Mammary epithelial cell (primary cell): ENCODE data around the gene TICAM1.

ENCODE experiments used
- EZH2 ChIP-seq: IDR thresholded peaks from 2 replicates; pipeline ENCODE4 v1.6.1; 2012; ENCODE audit warnings: low read length, inconsistent platforms, borderline replicate concordance
- TF ChIP-seq, protein P1 (sequence below), 2 donors: IDR thresholded peaks in 1 of 2; conservative IDR thresholded peaks in 1 of 2; 2 replicates each; pipeline ENCODE4 v1.5.1; 2011 to 2012; ENCODE audit warnings: inconsistent platforms in 2 of 2, low read length in 2 of 2, mild to moderate bottlenecking in 2 of 2, control low read depth in 1 of 2, low read depth in 1 of 2; ENCODE audit not compliant: insufficient read depth in 1 of 2; ENCODE audit errors: extremely low read depth in 1 of 2

DNA sequence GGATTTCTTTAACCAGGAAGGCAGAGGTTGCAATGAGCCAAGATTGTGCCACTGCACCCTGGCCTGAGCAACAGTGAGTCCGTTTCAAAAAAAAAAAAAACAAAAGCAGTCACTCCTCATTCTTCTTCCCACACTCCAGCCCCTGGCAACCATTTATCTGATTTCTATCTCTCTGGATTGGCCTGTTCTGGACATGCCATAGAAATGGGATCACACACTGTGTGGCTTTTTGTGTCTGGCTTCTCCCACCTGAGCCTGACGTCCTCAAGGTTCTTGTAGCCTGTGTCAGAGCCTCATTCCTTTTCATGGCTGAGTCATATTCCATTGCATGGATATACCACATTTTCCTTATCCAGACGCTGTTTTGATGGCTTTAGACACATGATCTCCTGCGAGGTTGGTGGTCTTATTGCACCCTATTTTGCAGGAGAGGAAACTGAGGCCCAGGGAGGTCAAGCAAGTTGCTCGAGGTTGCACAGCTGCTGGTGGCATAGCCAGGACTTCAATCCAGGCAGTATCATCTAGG, 55.8 kb downstream of the TICAM1 start:
- TF ChIP-seq, protein P1, sequence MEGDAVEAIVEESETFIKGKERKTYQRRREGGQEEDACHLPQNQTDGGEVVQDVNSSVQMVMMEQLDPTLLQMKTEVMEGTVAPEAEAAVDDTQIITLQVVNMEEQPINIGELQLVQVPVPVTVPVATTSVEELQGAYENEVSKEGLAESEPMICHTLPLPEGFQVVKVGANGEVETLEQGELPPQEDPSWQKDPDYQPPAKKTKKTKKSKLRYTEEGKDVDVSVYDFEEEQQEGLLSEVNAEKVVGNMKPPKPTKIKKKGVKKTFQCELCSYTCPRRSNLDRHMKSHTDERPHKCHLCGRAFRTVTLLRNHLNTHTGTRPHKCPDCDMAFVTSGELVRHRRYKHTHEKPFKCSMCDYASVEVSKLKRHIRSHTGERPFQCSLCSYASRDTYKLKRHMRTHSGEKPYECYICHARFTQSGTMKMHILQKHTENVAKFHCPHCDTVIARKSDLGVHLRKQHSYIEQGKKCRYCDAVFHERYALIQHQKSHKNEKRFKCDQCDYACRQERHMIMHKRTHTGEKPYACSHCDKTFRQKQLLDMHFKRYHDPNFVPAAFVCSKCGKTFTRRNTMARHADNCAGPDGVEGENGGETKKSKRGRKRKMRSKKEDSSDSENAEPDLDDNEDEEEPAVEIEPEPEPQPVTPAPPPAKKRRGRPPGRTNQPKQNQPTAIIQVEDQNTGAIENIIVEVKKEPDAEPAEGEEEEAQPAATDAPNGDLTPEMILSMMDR (conservative IDR thresholded peaks at IDR 0.05 in 1 of 2, IDR thresholded peaks at IDR 0.05 in 1 of 2; ENCODE audit: extremely low read depth in 1 of 2, insufficient read depth in 1 of 2, low read depth in 1 of 2, low read length in 2 of 2): no peak
- no peak for TF ChIP-seq EZH2
